Lower lobe of right lung (tissue), 2 donors: ENCODE measurements around the gene SH3GL1. TPM values are rescaled to one million over a fixed set of nuclear protein-coding genes. Genes with fewer than 3 reads are reported as not detected.

ENCODE experiments used
- ATAC-seq, 2 donors: fragments of 200-7000 bp; cut with Tn5 transposase; one replicate each; pipeline ENCODE4 v1.9.1; 2020 to 2022; ENCODE audit warnings: mild to moderate bottlenecking in 2 of 2, moderate library complexity in 2 of 2
- DNase-seq: peaks from one replicate; pipeline ENCODE4 v3.0.0-alpha.2; 2020
- H3K27ac ChIP-seq: fragments of 200-600 bp; one replicate; pipeline ENCODE4 v1.8.0; 2022
- H3K27me3 ChIP-seq: fragments of 200-600 bp; one replicate; pipeline ENCODE4 v1.8.0; 2022; ENCODE audit warnings: low read depth
- H3K36me3 ChIP-seq: fragments of 200-600 bp; one replicate; pipeline ENCODE4 v1.8.0; 2022; ENCODE audit warnings: mild to moderate bottlenecking
- H3K4me1 ChIP-seq: fragments of 200-600 bp; one replicate; pipeline ENCODE4 v1.8.0; 2022
- H3K4me3 ChIP-seq: fragments of 200-600 bp; one replicate; pipeline ENCODE4 v1.8.0; 2022; ENCODE audit warnings: mild to moderate bottlenecking
- H3K9me3 ChIP-seq: fragments of 200-600 bp; one replicate; pipeline ENCODE4 v1.8.0; 2022
- intact Hi-C: fragments of 100-400 bp; cut with DNase I; formaldehyde crosslinking; loops from one replicate; pipeline ENCODE4 v1.11.0; 2022
- total RNA-seq: library from RNA; stranded (reverse); fragmentation: NEBNext Ultra II Directional; extraction: Animal tissue kit (Norgen Biotek cat#: 25700); gene quantifications from one replicate; pipeline ENCODE4 v1.2.1, GENCODE V29; 2021
- TF ChIP-seq, protein P1 (sequence below): fragments of 200-600 bp; IDR thresholded peaks from one replicate; pipeline ENCODE4 v1.8.0; 2022; ENCODE audit warnings: antibody characterized with exemption, mild to moderate bottlenecking
- donor health status: DM: no; HTN: yes; CAD: no; lungs with severe emphysema.

The SH3GL1 gene
- total RNA-seq, 1 donor from 2014 or later = 44.3 TPM

DNA sequence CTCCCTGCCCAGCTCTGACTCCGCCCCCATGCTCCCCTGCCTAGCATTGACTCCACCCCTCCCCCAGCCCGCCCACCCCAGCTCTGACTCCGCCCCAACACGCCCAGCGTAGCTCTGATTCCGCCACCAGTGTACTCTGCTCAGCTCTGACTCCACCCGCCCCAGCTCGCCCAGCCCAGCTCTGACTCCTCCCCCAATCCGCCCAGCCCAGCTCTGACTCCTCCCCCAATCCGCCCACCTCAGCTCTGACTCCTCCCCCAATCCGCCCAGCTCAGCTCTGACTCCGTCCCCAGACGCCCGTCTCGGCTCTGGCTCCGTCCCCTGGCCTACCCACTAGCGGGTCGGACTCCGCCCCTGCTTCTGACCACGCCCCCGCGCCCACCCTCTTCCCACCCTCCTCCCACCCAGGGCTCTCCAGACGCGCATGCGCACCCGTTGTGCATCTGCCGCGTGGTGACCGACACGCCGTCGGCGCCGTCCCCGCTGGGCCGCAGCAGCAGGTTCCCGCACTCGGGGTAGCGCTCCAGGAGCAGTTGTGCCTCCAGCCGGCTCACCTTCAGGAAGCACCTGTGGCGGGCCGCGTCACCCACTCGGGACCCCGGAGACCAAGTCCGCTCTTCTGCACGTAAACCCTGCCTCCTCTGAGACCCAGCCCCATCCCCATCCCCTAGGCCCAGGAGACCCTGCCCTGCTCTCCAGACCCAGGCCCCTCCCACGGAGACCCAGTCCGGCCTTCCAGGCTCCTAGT is 71.9 kb downstream of the SH3GL1 start:
- peaks cover 13% of the 10 kb centered on the region for H3K4me1 ChIP-seq
- ATAC-seq (peak; percentile 92 to 95), DNase-seq (peak; percentile 95)
- TF ChIP-seq, protein P1, sequence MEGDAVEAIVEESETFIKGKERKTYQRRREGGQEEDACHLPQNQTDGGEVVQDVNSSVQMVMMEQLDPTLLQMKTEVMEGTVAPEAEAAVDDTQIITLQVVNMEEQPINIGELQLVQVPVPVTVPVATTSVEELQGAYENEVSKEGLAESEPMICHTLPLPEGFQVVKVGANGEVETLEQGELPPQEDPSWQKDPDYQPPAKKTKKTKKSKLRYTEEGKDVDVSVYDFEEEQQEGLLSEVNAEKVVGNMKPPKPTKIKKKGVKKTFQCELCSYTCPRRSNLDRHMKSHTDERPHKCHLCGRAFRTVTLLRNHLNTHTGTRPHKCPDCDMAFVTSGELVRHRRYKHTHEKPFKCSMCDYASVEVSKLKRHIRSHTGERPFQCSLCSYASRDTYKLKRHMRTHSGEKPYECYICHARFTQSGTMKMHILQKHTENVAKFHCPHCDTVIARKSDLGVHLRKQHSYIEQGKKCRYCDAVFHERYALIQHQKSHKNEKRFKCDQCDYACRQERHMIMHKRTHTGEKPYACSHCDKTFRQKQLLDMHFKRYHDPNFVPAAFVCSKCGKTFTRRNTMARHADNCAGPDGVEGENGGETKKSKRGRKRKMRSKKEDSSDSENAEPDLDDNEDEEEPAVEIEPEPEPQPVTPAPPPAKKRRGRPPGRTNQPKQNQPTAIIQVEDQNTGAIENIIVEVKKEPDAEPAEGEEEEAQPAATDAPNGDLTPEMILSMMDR = no peak
- H3K4me3 ChIP-seq = peak overlapping the region; percentile 55
- no peaks in the 10 kb centered on the region for H3K9me3 ChIP-seq
- intact Hi-C loops = no loop called here
- H3K27ac ChIP-seq = peak overlapping the region; percentile 24
- no peaks in the 10 kb centered on the region for H3K36me3 ChIP-seq
- H3K27me3 ChIP-seq = no peaks in the 10 kb centered on the region

DNA sequence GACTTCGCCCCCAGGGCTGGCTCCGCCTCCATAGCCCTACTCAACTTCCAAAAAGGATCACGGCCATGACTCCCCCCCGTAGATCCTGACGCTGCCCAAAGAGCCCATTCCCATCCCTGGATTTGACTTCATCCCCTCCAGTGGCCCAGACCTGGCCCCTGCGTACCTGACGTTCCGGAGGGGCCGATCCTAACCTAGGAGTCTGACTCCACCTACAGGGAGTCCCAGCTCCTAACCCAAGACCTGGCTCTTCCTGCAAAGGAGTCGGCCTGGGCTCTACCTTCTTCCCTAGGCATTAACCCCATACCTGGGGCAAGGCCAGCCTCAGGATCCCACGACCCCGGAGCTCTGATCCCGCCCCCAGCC is 72.5 kb downstream of the SH3GL1 start:
- DNase-seq (no peak), ATAC-seq (peak; percentile 20 to 44)
- H3K9me3 ChIP-seq = no peaks in the 10 kb centered on the region
- H3K4me3 ChIP-seq = peak overlapping the region; percentile 55
- no peaks in the 10 kb centered on the region for H3K27me3 ChIP-seq
- H3K27ac ChIP-seq = no peak overlapping the region
- TF ChIP-seq, protein P1 = no peak
- H3K36me3 ChIP-seq = no peaks in the 10 kb centered on the region
- peaks cover 13% of the 10 kb centered on the region for H3K4me1 ChIP-seq
- intact Hi-C loops = no loop called here

DNA sequence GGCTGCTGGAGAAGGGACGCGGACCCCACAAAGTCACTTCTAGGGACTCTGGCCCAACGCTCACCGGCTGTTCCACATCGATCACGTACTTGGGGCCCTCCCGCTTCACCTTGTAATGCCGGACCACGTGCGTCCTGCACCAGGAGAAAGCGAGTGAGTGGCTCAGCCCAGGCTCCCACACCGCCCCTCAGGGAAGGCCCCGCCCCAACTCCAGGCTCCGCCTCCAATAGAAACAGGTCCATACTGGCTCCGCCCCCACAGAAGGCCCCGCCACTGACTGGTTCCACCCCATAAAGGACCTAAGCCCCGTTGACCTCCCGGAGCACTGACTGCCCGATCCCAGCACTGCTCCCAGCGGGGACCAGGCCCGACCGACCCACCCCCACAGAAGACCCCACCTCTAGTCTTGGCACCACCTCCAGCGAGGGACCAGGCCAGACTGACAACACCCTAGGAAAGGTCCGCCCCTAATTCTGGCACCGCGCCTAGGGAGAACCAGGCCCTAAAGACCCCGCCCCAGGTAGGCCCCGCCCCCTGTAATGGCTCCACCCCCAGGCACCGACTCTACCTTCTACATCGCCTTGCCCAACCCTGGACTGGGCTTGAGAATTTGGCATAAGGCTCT is 73.0 kb downstream of the SH3GL1 start:
- no peak overlapping the region for H3K27ac ChIP-seq
- peak; percentile 85 for DNase-seq
- peak; percentile 60 to 75 for ATAC-seq

DNA sequence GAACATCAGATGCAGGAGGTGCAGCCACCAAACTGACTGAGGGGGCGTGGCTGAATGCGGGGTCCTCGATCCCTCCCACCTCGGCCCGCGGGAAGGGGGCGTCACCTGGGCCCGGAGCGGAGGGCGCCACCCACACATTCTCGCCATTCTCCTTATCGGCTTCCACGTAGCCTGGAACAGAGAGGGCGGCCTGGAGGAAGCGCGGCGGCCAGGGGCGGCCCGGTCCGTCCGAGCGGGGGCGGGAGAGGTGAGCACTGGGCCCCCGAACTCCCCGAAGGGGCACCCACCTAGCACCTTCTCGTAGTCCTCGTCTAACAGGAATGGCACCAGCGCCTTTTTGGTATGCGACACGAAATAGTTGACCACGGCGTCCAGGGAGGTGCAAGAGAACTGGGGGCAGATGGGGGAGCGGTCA is 73.5 kb downstream of the SH3GL1 start:
- DNase-seq = no peak
- H3K27me3 ChIP-seq = no peaks in the 10 kb centered on the region
- ATAC-seq = no peak
- peaks cover 13% of the 10 kb centered on the region for H3K4me1 ChIP-seq
- H3K36me3 ChIP-seq = no peaks in the 10 kb centered on the region
- H3K9me3 ChIP-seq = no peaks in the 10 kb centered on the region
- peak overlapping the region; percentile 55 for H3K4me3 ChIP-seq
- TF ChIP-seq, protein P1 = no peak
- H3K27ac ChIP-seq = no peak overlapping the region
- intact Hi-C loops = no loop called here

More for the DNA sequence above, 73.0 kb downstream of the SH3GL1 start:
- H3K27me3 ChIP-seq = no peaks in the 10 kb centered on the region
- peak overlapping the region; percentile 55 for H3K4me3 ChIP-seq
- TF ChIP-seq, protein P1 = no peak
- no peaks in the 10 kb centered on the region for H3K9me3 ChIP-seq
- H3K36me3 ChIP-seq = no peaks in the 10 kb centered on the region
- intact Hi-C loops = no loop called here
- H3K4me1 ChIP-seq = peaks cover 13% of the 10 kb centered on the region

DNA sequence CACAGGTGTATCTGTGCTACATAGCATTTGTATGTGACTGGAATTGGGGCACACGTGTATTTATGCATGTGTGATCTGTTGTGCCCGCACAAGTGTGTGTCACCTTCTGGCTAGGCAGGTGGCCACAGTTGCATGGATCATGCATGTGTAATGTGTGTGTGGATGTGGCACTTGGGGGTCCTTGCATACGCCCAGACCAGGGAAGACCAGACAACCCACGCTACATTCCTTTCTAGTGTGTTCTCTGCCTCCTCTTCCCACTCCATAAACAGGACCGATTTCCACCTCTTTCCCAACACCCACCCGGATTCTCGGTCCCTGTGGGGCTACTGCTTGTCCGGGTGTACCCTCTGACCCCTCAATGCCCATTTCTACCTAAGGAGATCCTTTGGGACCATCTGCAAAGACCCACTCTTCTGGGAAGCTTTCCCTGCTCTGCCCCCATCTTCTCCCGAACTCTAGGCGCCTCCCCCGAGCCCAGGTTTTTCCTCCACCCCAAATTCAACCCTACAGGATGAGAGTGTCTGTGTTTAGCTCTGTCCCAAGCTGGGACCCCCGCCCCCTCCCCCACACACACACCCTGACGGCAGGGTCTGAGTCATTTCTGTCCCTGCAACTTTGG is 74.0 kb downstream of the SH3GL1 start:
- Histone ChIP-seq H3K27ac (no peak overlapping the region), H3K4me3 (no peak overlapping the region), H3K36me3 (no peaks in the 10 kb centered on the region), H3K27me3 (no peaks in the 10 kb centered on the region), H3K9me3 (no peaks in the 10 kb centered on the region), H3K4me1 (peaks cover 13% of the 10 kb centered on the region)
- intact Hi-C loops = no loop called here
- DNase-seq = no peak
- no peak for ATAC-seq
- TF ChIP-seq, protein P1 = no peak
